Sigmoid colon (tissue), 7 donors: ENCODE data around the gene GTF3C2. TPM values are rescaled to one million over a fixed set of nuclear protein-coding genes. Genes with fewer than 3 reads are reported as not detected.

Experiments used
- DNase-seq: peaks from one replicate; pipeline ENCODE4 v3.0.0-alpha.2; 2019
- H3K27ac ChIP-seq, 4 donors: fragments of 200-600 bp; sonication (generic); one replicate each; pipeline ENCODE4 v1.5.1; 2016 to 2019; ENCODE audit warnings: mild to moderate bottlenecking in 1 of 4
- H3K27me3 ChIP-seq, 3 donors: fragments of 200-600 bp; sonication (generic); one replicate each; pipeline ENCODE4 v1.5.1; 2019; ENCODE audit warnings: mild to moderate bottlenecking in 1 of 3
- H3K36me3 ChIP-seq, 4 donors: fragments of 200-600 bp; sonication (generic); one replicate each; pipeline ENCODE4 v1.5.1; 2016 to 2019
- H3K4me1 ChIP-seq, 4 donors: fragments of 200-600 bp; sonication (generic); one replicate each; pipeline ENCODE4 v1.5.1; 2017 to 2019
- H3K4me3 ChIP-seq, 4 donors: fragments of 200-600 bp; sonication (generic); one replicate each; pipeline ENCODE4 v1.5.1; 2017 to 2019; ENCODE audit warnings: mild to moderate bottlenecking in 2 of 4, moderate library complexity in 1 of 4
- H3K9me3 ChIP-seq, 4 donors: fragments of 200-600 bp in 3 of 4; sonication (generic) in 3 of 4; one replicate each; pipeline versions ENCODE4 v1.5.1 to v1.6.1; 2013 to 2019
- EP300 ChIP-seq, 4 donors: sonication (generic); formaldehyde crosslinking; IDR thresholded peaks; one replicate each; pipeline ENCODE4 v1.6.1; 2017; ENCODE audit warnings: antibody characterized with exemption in 4 of 4
- POLR2A ChIP-seq, 2 donors: fragments of 450-650 bp; IDR thresholded peaks; one replicate each; pipeline ENCODE4 v1.6.1; 2016; ENCODE audit warnings: antibody characterized with exemption in 2 of 2, mild to moderate bottlenecking in 2 of 2, moderate library complexity in 2 of 2
- POLR2AphosphoS5 ChIP-seq, 4 donors: sonication (generic); formaldehyde crosslinking; IDR thresholded peaks; one replicate each; pipeline ENCODE4 v1.6.1; 2017; ENCODE audit warnings: antibody characterized with exemption in 4 of 4
- WGBS, 2 donors: extraction: QIAGEN DNeasy Blood & Tissue Kit; methylation state at CpG; one replicate each; pipeline ENCODE4 v1.1.7; 2013; 5-methylcytosine and 5-hydroxymethylcytosine counted together
- intact Hi-C: fragments of 100-400 bp; cut with DNase I; formaldehyde crosslinking; loops from one replicate; pipeline ENCODE4 v1.15.1; 2023
- polyA plus RNA-seq, 3 donors: library from polyadenylated mRNA; stranded (reverse); fragments of 200-250 nt; gene quantifications; one replicate each; pipeline ENCODE4 v1.2.3, GENCODE V29; 2013
- total RNA-seq, 4 donors: library from RNA; depleted of rRNA; stranded (reverse); fragments of >200 nt; gene quantifications; one replicate each; pipeline ENCODE4 v1.1.0, GENCODE V29; 2016
- TF ChIP-seq, protein P1 (sequence below), 4 experiments: fragments of 450-650 bp in 3 of 4; fragments of 200-600 bp in 1 of 4; IDR thresholded peaks; one replicate each; pipeline ENCODE4 v1.5.1; 2016 to 2019; ENCODE audit warnings: antibody characterized with exemption in 4 of 4, mild to moderate bottlenecking in 3 of 4, moderate library complexity in 2 of 4
- donor health status: healthy with polysubstance abuse.
- donor health status: Bipolar disorder and iron deficiency.
- donor health status: healthy.

GTF3C2 gene
- total and polyA plus RNA-seq, 7 donors, result 23.3 to 46.5 (median 29.3) TPM

DNA sequence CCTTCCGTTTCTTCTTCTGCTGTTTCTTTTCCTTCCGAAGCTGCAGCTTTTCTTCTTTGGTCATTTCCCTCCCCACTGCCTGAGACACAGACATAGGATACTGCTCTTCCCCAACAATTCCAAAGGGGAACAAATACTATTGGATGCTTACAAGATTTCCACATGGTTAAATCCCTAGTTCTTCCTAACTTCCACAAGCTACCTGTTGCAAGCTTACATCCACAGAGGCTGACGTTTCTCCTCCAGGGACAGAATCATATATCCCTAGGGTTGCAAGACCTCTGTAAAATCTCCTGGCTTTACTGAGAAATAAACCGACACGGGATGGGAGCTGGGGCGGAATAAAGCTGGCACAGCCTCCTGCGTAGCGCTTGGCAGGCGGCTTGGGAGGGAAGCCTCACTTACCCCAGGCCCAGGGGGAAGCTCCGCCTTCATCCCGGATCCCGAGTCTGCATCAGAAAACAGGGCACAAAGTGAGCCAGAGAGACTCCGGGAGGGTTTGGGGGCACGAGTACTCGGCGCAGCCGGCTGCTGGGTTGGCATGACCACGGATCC lies 13.0 kb upstream of the GTF3C2 start:
- peak; percentile 84 for DNase-seq

DNA sequence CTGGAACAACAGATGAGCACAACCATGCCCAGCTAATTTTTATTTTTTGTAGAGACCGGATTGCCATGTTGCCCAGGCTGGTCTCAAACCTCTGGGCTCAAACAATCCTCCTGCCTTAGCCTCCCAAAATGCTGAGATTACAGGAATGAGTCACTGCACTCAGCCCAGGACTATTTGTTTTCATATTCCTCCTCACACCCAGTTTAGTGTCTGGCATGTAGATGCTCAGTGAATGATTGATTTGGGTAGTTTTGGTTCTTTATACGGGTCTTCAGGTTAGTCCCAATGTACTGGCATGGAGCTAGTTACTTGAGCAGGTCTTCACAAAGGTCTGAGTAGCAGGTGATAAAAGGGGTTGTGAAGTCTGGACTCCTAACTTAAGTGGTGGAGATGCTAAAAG lies 7.4 kb upstream of the GTF3C2 start:
- TF ChIP-seq, protein P1, sequence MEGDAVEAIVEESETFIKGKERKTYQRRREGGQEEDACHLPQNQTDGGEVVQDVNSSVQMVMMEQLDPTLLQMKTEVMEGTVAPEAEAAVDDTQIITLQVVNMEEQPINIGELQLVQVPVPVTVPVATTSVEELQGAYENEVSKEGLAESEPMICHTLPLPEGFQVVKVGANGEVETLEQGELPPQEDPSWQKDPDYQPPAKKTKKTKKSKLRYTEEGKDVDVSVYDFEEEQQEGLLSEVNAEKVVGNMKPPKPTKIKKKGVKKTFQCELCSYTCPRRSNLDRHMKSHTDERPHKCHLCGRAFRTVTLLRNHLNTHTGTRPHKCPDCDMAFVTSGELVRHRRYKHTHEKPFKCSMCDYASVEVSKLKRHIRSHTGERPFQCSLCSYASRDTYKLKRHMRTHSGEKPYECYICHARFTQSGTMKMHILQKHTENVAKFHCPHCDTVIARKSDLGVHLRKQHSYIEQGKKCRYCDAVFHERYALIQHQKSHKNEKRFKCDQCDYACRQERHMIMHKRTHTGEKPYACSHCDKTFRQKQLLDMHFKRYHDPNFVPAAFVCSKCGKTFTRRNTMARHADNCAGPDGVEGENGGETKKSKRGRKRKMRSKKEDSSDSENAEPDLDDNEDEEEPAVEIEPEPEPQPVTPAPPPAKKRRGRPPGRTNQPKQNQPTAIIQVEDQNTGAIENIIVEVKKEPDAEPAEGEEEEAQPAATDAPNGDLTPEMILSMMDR (IDR thresholded peaks at IDR 0.05), result no peak
- TF ChIP-seq EP300 (IDR thresholded peaks at IDR 0.05) (no peak), POLR2AphosphoS5 (IDR thresholded peaks at IDR 0.05) (no peak), POLR2A (IDR thresholded peaks at IDR 0.05) (no peak)
- no peak for DNase-seq
- no peaks in the 10 kb centered on the region for H3K9me3 ChIP-seq
- 70 to 85% methylated on average over 2 of the region's 2 CpGs for WGBS, 2 donors
- H3K36me3 ChIP-seq, result peaks cover 33 to 60% (median 46%) of the 10 kb centered on the region in 4 donors
- intact Hi-C loops, result no loop called here
- peaks cover 0 to 9% (median 6%) of the 10 kb centered on the region in 4 donors for H3K4me1 ChIP-seq
- H3K27ac ChIP-seq, result no peak overlapping the region
- no peaks in the 10 kb centered on the region for H3K27me3 ChIP-seq
- no peak overlapping the region for H3K4me3 ChIP-seq

More for the DNA sequence above, 13.0 kb upstream of the GTF3C2 start:
- WGBS, 2 donors, result 1% methylated on average over 18 of the region's 18 CpGs
- Histone ChIP-seq H3K27ac (peak overlapping the region; percentile 92 to 99 (median 95)), H3K9me3 (no peaks in the 10 kb centered on the region), H3K4me3 (peak overlapping the region; percentile 71 to 95 (median 87)), H3K36me3 (peaks cover 37 to 67% (median 51%) of the 10 kb centered on the region in 4 donors), H3K4me1 (peaks cover 0 to 39% (median 33%) of the 10 kb centered on the region in 4 donors), H3K27me3 (no peaks in the 10 kb centered on the region)
- TF ChIP-seq, protein P1 (IDR thresholded peaks at IDR 0.05), result no peak
- TF ChIP-seq POLR2A (IDR thresholded peaks at IDR 0.05) (no peak), POLR2AphosphoS5 (IDR thresholded peaks at IDR 0.05) (no peak), EP300 (IDR thresholded peaks at IDR 0.05) (no peak)
- intact Hi-C loops, result loop anchor here (1.0 to 2.0 kb wide), 4 partner anchors 11 to 59 kb away; partner anchors contain the start of genes MPV17, NRBP1 and ZNF513

DNA sequence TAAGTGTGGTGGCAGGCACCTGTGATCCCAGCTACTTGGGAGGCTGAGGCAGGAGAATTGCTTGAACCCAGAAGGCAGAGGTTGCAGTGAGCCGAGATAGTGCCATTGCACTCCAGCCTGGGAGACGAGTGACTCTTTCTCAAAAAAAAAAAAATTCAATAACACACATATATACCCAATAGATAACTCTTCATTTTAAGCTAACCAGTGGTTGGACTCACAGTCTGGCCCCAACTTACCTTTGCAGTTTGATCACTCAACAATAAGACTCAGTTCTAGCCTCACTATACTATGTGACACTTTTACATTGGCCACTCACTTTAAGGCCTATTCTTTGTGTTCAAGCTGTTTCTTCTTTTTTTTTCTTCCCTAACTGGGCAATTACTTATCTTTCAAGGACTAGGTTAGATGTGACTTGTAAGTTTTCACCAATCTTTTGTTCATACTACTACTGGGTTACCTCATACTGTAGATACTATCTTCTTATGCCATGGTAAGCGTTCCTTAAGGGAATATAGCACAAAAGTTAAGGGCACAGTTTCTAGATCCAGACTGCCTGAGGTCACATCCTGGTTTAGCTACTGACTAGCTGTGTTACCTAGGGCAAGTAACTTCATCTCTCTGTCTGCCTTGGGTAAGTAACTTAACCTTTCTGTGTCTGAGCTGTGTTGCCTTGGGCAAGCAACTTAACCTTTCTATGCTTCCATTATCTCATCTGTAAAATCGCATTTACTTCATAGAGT lies 6.3 kb upstream of the GTF3C2 start:
- intact Hi-C loops, result no loop called here
- H3K27me3 ChIP-seq, result no peaks in the 10 kb centered on the region
- no peak for TF ChIP-seq EP300 (IDR thresholded peaks at IDR 0.05)
- TF ChIP-seq, protein P1 (IDR thresholded peaks at IDR 0.05), result no peak
- no peak for TF ChIP-seq POLR2A (IDR thresholded peaks at IDR 0.05)
- no peak for TF ChIP-seq POLR2AphosphoS5 (IDR thresholded peaks at IDR 0.05)

DNA sequence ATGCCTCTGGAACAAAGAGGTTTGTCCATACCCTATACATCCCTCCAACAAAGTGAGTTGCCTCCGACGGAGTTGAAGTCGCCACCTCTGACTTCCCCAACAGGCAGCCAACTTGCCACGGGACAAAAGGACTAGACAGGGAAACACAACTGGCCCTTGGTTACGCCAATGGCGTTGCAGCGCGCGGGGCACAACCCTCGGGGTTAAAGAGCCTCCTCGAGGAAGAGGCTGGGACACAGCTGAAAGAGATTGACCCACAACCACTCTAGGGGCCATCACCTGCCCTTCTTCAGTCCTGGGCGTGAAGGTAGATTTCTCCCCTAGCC lies 545 bp downstream of the GTF3C2 start:
- peaks cover 0 to 38% (median 34%) of the 10 kb centered on the region in 4 donors for H3K4me1 ChIP-seq
- intact Hi-C loops, result loop anchor here (1.0 to 10.0 kb wide), 2 partner anchors 72 to 141 kb away; partner anchors contain the start of genes ATRAID, CAD, NRBP1 and SLC5A6
- H3K36me3 ChIP-seq, result no peaks in the 10 kb centered on the region
- H3K4me3 ChIP-seq, result peak overlapping the region; percentile 52 to 94 (median 84)
- peak overlapping the region; percentile 79 to 93 (median 86) for H3K27ac ChIP-seq
- DNase-seq, result peak; percentile 70
- H3K27me3 ChIP-seq, result no peaks in the 10 kb centered on the region
- H3K9me3 ChIP-seq, result no peaks in the 10 kb centered on the region
- TF ChIP-seq POLR2AphosphoS5 (IDR thresholded peaks at IDR 0.05) (no peak), EP300 (IDR thresholded peaks at IDR 0.05) (no peak), POLR2A (IDR thresholded peaks at IDR 0.05) (no peak)
- TF ChIP-seq, protein P1 (IDR thresholded peaks at IDR 0.05), result no peak
- WGBS, 2 donors, result 0 to 1% methylated on average over 12 of the region's 12 CpGs

More for the DNA sequence above, 6.3 kb upstream of the GTF3C2 start:
- Histone ChIP-seq H3K9me3 (no peaks in the 10 kb centered on the region), H3K4me3 (no peak overlapping the region), H3K4me1 (peaks cover 0 to 7% (median 7%) of the 10 kb centered on the region in 4 donors), H3K36me3 (peaks cover 29 to 49% (median 40%) of the 10 kb centered on the region in 4 donors), H3K27ac (no peak overlapping the region)
- DNase-seq, result no peak
- WGBS, 2 donors, result 92 to 94% methylated on average over 4 of the region's 4 CpGs
